Tibial nerve (tissue), 3 donors: ENCODE data around the gene USP47.

ENCODE experiments used
- CTCF ChIP-seq, 5 experiments: fragments of 200-600 bp in 3 of 5; fragments of 450-650 bp in 2 of 5; sonication (generic) in 3 of 5; IDR thresholded peaks; one replicate each; pipeline ENCODE4 v1.5.1; 2016 to 2019; ENCODE audit warnings: antibody characterized with exemption in 5 of 5, mild to moderate bottlenecking in 3 of 5, moderate library complexity in 2 of 5
- POLR2A ChIP-seq, 2 donors: fragments of 450-650 bp; IDR thresholded peaks; one replicate each; pipeline ENCODE4 v1.6.1; 2017; ENCODE audit warnings: antibody characterized with exemption in 2 of 2, mild to moderate bottlenecking in 2 of 2, moderate library complexity in 2 of 2

DNA sequence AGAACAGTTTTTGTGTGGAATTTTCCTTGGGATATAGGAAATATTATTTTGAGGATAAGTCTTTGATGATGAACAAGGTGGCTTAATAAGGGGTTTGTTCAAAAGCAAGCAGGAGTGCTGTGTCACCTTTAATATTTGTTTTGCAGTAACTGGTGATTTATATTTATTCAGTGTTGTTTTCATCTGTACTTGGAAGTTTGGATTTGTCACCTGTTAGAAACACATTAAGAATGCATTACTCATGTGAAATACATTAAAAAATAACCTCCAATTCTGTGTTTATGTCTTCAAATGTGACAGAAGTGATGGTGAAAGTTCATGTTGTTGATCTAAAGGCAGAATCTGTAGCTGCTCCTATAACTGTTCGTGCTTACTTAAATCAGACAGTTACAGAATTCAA lies 96.2 kb downstream of the USP47 start:
- no peak for TF ChIP-seq CTCF (IDR thresholded peaks at IDR 0.05)
- no peak for TF ChIP-seq POLR2A (IDR thresholded peaks at IDR 0.05)
